Activated CD8-positive, alpha-beta memory T cell treated with anti-CD3 and anti-CD28 coated beads, Interleukin-2, amount 10 ng/mL, durations not matched to agents 7 days and 5 days (primary cell): ENCODE measurements around the gene TRAF6. TPM values are rescaled to one million over a fixed set of nuclear protein-coding genes. Genes with fewer than 3 reads are reported as not detected.
A peak's percentile ranks its signal among the peaks of the same experiment; 100 is the strongest.

Experiments used
- ATAC-seq: fragments of 150-1000 bp; cut with Tn5 transposase; one replicate; pipeline ENCODE4 v1.10.0; 2021; ENCODE audit warnings: moderate library complexity
- CTCF ChIA-PET: fragments of 350-600 bp; sonication (Branson Sonifier 250); formaldehyde crosslinking; loops from one replicate; lab custom pipeline; 2021; ENCODE audit warnings: antibody characterized with exemption; lab: Charles Lee
- DNase-seq: peaks from one replicate; pipeline ENCODE4 v3.0.0-alpha.2; 2020
- H3K27ac Mint-ChIP-seq: one replicate; pipeline ENCODE4 v1.8.0; 2021; ENCODE audit warnings: mild to moderate bottlenecking, mixed read lengths
- H3K27me3 Mint-ChIP-seq: one replicate; pipeline ENCODE4 v1.8.0; 2021; ENCODE audit warnings: mixed read lengths
- H3K36me3 Mint-ChIP-seq: one replicate; pipeline ENCODE4 v1.8.0; 2021; ENCODE audit warnings: mild to moderate bottlenecking, mixed read lengths
- H3K4me1 Mint-ChIP-seq: one replicate; pipeline ENCODE4 v1.8.0; 2021; ENCODE audit warnings: mixed read lengths
- H3K4me3 Mint-ChIP-seq: one replicate; pipeline ENCODE4 v1.8.0; 2021; ENCODE audit warnings: mild to moderate bottlenecking, moderate library complexity, mixed read lengths
- H3K9me3 Mint-ChIP-seq: one replicate; pipeline ENCODE4 v1.8.0; 2022; ENCODE audit warnings: low read depth, mixed read lengths
- total RNA-seq, 2 experiments: library from RNA; stranded (reverse); gene quantifications; one replicate each; pipeline ENCODE4 v1.2.3, GENCODE V29; 2021

Gene TRAF6
- total RNA-seq, 2 experiments from 2014 or later, result 9.1 to 10.9 TPM

DNA sequence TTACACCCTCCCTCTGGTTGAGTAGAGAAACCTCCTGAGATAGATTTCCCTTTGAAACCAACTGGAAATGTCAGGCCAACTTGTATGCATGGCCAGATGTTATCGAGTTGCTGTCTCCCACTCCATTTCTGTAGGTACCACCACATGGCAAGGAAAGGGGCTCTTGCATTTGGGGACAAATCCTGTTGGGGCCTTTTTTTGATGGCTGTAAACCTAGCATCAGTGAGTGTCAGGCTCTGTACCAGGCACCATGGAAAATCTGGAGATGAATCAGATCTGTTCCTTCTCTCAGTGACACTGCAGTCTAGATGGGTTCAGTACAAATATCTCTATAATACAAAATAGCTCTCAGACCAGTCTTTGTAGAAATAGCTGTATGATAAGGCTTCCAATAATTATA lies 58.4 kb downstream of the TRAF6 start:
- peaks cover 22% of the 10 kb centered on the region for H3K4me1 Mint-ChIP-seq
- ATAC-seq, result no peak
- H3K9me3 Mint-ChIP-seq, result no peaks in the 10 kb centered on the region
- no peak overlapping the region for H3K4me3 Mint-ChIP-seq
- CTCF ChIA-PET, result interaction anchor here (1.3 kb wide), 2 partner anchors 10 to 159 kb away, joined by 3 to 6 read pairs; no protein-coding TSS in a partner anchor
- peak; percentile 26 for DNase-seq
- peaks cover 5% of the 10 kb centered on the region for H3K27me3 Mint-ChIP-seq
- H3K36me3 Mint-ChIP-seq, result peaks cover 1% of the 10 kb centered on the region
- H3K27ac Mint-ChIP-seq, result no peak overlapping the region

GRCh38 chr11:36451045-36451444 lies 59.0 kb downstream of the TRAF6 start:
- no peak overlapping the region for H3K27ac Mint-ChIP-seq
- H3K4me1 Mint-ChIP-seq, result peaks cover 22% of the 10 kb centered on the region
- DNase-seq (peak; percentile 22), ATAC-seq (no peak)
- H3K9me3 Mint-ChIP-seq, result no peaks in the 10 kb centered on the region
- H3K27me3 Mint-ChIP-seq, result peaks cover 5% of the 10 kb centered on the region
- no peak overlapping the region for H3K4me3 Mint-ChIP-seq
- H3K36me3 Mint-ChIP-seq, result peaks cover 1% of the 10 kb centered on the region
- CTCF ChIA-PET, result no interaction called here

DNA sequence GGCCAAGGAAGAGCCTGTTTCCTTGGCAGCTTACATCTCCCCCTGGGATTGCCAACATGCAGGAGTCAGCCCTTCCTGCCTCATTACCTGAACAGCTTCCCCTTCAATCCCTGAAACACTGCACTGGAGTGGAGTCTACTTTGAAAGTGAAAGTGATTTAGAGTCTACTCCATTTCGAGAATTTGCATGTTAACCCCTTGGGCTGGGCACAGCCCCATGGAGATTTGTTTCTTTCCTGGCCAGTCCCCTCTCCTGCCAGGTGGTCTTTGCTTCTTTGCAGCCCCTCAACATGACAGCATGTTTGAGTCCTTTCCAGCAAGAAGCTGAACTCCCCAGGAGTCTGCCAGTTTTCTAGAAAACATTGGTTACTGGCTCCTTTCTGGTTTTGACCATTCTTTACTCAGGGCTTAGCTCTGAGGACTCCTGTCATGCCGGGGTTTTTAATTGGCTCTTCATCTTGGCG lies 59.9 kb downstream of the TRAF6 start:
- no peaks in the 10 kb centered on the region for H3K9me3 Mint-ChIP-seq
- peaks cover 22% of the 10 kb centered on the region for H3K4me1 Mint-ChIP-seq
- ATAC-seq, result no peak
- H3K36me3 Mint-ChIP-seq, result peaks cover 1% of the 10 kb centered on the region
- peak; percentile 38 for DNase-seq
- H3K27ac Mint-ChIP-seq, result no peak overlapping the region
- CTCF ChIA-PET, result no interaction called here
- peaks cover 11% of the 10 kb centered on the region for H3K27me3 Mint-ChIP-seq
- H3K4me3 Mint-ChIP-seq, result no peak overlapping the region

GRCh38 chr11:36449561-36450096 lies 60.4 kb downstream of the TRAF6 start:
- Mint-ChIP-seq H3K36me3 (peaks cover 1% of the 10 kb centered on the region), H3K4me1 (peaks cover 22% of the 10 kb centered on the region), H3K27me3 (peaks cover 11% of the 10 kb centered on the region), H3K27ac (no peak overlapping the region), H3K4me3 (no peak overlapping the region), H3K9me3 (no peaks in the 10 kb centered on the region)
- DNase-seq (peak; percentile 4), ATAC-seq (no peak)
- CTCF ChIA-PET, result no interaction called here

GRCh38 chr11:36447947-36448346 lies 62.1 kb downstream of the TRAF6 start:
- Mint-ChIP-seq H3K4me3 (no peak overlapping the region), H3K36me3 (peaks cover 1% of the 10 kb centered on the region), H3K27me3 (peaks cover 14% of the 10 kb centered on the region), H3K9me3 (no peaks in the 10 kb centered on the region), H3K27ac (no peak overlapping the region), H3K4me1 (peaks cover 15% of the 10 kb centered on the region)
- no peak for ATAC-seq
- CTCF ChIA-PET, result no interaction called here
- DNase-seq, result no peak

GRCh38 chr11:36447514-36447913 lies 62.6 kb downstream of the TRAF6 start:
- DNase-seq (no peak), ATAC-seq (no peak)
- CTCF ChIA-PET, result no interaction called here
- H3K4me1 Mint-ChIP-seq, result peaks cover 10% of the 10 kb centered on the region
- H3K36me3 Mint-ChIP-seq, result peaks cover 1% of the 10 kb centered on the region
- H3K27me3 Mint-ChIP-seq, result peaks cover 14% of the 10 kb centered on the region
- H3K27ac Mint-ChIP-seq, result no peak overlapping the region
- H3K9me3 Mint-ChIP-seq, result no peaks in the 10 kb centered on the region
- H3K4me3 Mint-ChIP-seq, result no peak overlapping the region

DNA sequence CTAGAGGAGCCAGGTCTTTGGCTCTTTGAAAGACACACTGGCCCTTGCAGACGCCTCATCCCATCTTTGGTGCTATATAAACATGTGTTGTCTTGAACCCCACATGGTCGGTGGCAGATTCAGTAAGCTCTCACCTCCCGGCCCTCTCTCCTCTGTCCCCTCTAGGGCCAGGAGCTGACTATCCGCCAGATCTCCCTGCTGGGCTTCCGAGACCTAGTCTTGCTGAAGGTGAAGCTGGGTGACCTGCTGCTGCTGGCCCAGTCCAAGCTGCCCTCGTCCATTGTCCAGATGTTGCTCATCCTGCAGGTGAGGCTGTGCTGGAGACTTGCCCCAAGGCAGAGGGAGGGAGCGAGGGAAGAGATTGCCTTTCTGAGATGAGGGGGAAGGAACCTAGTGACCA lies 63.9 kb downstream of the TRAF6 start:
- CTCF ChIA-PET, result no interaction called here
- no peak overlapping the region for H3K4me3 Mint-ChIP-seq

DNA sequence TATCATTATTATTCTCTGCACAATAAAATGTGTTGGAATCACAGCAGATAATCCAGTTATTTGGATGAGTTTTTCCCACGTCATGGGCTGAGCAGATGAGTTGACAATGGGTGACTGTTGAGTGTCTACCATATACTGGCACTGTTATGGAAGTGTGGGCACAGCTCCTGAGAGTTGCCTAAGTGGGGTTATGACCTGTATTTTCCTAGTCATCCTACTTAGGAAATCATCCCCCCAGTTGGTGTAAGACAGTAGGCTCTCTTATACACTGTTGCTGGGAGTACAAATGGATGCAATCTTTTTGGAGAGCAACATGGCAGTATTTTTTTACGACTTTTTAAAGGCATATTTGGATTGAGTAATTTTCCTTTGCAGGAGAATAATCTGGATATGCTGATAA lies 66.4 kb downstream of the TRAF6 start:
- DNase-seq (no peak), ATAC-seq (no peak)
- Mint-ChIP-seq H3K36me3 (peaks cover 5% of the 10 kb centered on the region), H3K27ac (no peak overlapping the region), H3K4me3 (no peak overlapping the region), H3K4me1 (peaks cover 5% of the 10 kb centered on the region), H3K27me3 (peaks cover 10% of the 10 kb centered on the region), H3K9me3 (no peaks in the 10 kb centered on the region)
- CTCF ChIA-PET, result no interaction called here

More for the DNA sequence above, 63.9 kb downstream of the TRAF6 start:
- Mint-ChIP-seq H3K36me3 (peaks cover 1% of the 10 kb centered on the region), H3K27ac (no peak overlapping the region), H3K9me3 (no peaks in the 10 kb centered on the region), H3K4me1 (peaks cover 5% of the 10 kb centered on the region), H3K27me3 (peaks cover 14% of the 10 kb centered on the region)
- no peak for DNase-seq
- no peak for ATAC-seq

DNA sequence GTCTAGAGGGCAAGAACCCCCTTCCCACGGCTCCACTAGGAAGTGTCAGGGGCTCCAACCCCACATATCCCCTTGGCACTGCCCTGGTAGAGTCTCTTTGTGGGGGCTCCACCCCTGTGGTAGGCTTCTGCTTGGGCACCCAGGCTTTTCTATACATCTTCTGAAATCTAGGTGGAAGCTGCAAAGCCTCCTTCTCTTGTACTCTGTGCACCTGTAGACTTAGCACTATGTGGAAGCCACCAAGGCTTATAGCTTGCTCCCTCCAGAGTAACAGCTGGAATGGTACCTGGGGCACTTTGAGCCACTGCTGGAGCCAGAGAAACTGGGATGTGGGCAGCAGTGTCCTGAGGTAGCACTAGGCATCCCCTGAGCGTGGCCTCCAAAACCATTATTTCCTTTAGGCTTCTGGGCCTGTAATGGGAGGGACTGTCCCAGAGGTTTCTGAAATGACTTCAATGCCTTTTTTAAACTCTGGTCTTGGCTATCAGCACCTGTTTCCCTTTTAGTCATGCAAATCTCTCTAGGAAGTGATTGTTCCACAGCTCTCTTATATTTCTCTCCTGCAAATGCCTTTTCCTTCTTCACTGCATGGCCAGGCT lies 68.4 kb downstream of the TRAF6 start:
- no peak overlapping the region for H3K27ac Mint-ChIP-seq
- H3K27me3 Mint-ChIP-seq, result peaks cover 10% of the 10 kb centered on the region
- H3K36me3 Mint-ChIP-seq, result peaks cover 5% of the 10 kb centered on the region
- no peak for DNase-seq
- no peak for ATAC-seq
- no peaks in the 10 kb centered on the region for H3K9me3 Mint-ChIP-seq
- no peak overlapping the region for H3K4me3 Mint-ChIP-seq
- CTCF ChIA-PET, result interaction anchor here (2.1 kb wide), 1 partner anchor 11 kb away, joined by 6 read pairs; no protein-coding TSS in a partner anchor
- peaks cover 5% of the 10 kb centered on the region for H3K4me1 Mint-ChIP-seq

DNA sequence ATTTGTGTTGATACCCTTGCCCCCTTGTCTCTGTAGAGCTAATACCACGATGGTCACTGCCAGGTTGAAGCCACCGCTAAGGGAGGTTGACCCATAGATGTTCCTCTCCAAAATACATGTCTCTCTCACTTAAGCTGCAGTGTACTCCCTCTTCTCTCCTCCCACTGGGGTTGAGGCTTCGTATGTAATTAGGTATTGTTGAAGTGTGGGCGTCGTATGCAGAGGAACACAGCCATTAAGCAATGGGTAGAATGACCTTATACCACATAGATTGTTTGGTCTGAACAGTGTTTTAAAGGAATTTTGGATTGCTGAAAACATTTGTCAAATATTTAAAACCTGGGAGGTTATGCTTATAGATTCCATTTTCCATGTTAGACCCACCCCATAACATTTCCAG lies 71.9 kb downstream of the TRAF6 start:
- Mint-ChIP-seq H3K4me1 (peaks cover 5% of the 10 kb centered on the region), H3K9me3 (no peaks in the 10 kb centered on the region), H3K27me3 (no peaks in the 10 kb centered on the region), H3K4me3 (no peak overlapping the region), H3K36me3 (peaks cover 7% of the 10 kb centered on the region), H3K27ac (no peak overlapping the region)
- ATAC-seq, result no peak
- CTCF ChIA-PET, result no interaction called here
- DNase-seq, result no peak

- Mint-ChIP-seq H3K27ac (no peak overlapping the region), H3K27me3 (no peaks in the 10 kb centered on the region), H3K9me3 (no peaks in the 10 kb centered on the region), H3K36me3 (peaks cover 7% of the 10 kb centered on the region), H3K4me1 (peaks cover 5% of the 10 kb centered on the region), H3K4me3 (no peak overlapping the region)
- DNase-seq, result no peak
- CTCF ChIA-PET, result no interaction called here
- no peak for ATAC-seq
Measured at GRCh38 chr11:36437413-36437812, 72.7 kb downstream of the TRAF6 start.

Other genes with a start within 250 kb of the TRAF6 start
- 10 to 100 TPM; 33.2 to 40.0 TPM for gene COMMD9, start 220.8 kb downstream of the TRAF6 start, total RNA-seq
- gene PRR5L, start 214.0 kb downstream of the TRAF6 start, total RNA-seq, result 10 to 100 TPM in 1 of 2 experiments, 1 to 10 TPM in 1; 6.6 to 11.1 TPM
- gene RAG1, start 57.7 kb upstream of the TRAF6 start, total RNA-seq, result under 1 TPM; 0.32 to 0.40 TPM
- 1 to 10 TPM; 1.1 to 2.0 TPM for gene IFTAP, start 84.2 kb upstream of the TRAF6 start, total RNA-seq
- gene RAG2, start 88.0 kb upstream of the TRAF6 start, total RNA-seq, result not detected